ENCODE results near the gene RPRD1B.
A peak's percentile ranks its signal among the peaks of the same experiment; 100 is the strongest.

RPRD1B gene

DNA sequence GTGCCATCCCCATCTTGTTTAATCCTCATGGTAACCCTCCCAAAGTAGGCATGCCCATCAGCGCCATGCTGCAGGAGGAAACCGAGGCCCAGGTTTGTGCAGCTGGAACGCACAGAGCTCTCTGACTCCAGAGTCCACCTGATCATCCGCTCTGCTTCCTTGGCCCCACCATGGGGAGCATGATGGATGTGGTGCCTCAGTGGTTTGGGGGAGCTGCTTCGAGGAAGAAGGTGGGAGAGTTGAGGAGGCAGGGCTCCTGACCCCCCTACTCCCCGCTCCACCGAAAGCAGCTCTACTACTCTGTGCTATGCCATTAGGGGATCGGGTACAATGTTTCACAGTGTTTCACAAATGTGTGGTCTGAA lies 79.4 kb downstream of the RPRD1B start:
- Histone ChIP-seq H3K4me2 (ENCODE audit: insufficient read depth, low read length) (no peak overlapping the region), H3K9me3 (ENCODE audit: insufficient read depth, low read length, severe bottlenecking) (no peaks in the 10 kb centered on the region), H3K36me3 (ENCODE audit: insufficient read depth, low read length) (no peaks in the 10 kb centered on the region), H3K27ac (ENCODE audit: low read length) (no peak overlapping the region), H3K9ac (ENCODE audit: low read depth, low read length) (no peak overlapping the region), H4K20me1 (ENCODE audit: insufficient read depth, low read length) (no peaks in the 10 kb centered on the region), H3K4me1 (ENCODE audit: insufficient read depth, low read length) (no peaks in the 10 kb centered on the region), H2AFZ (ENCODE audit: low read depth, low read length) (no peak overlapping the region), H3K27me3 (ENCODE audit: insufficient read depth, low read length, poor library complexity) (peaks cover 5% of the 10 kb centered on the region), H3K4me3 (ENCODE audit: low read depth in 1 of 2, low read length in 2 of 2) (no peak overlapping the region), H3K79me2 (ENCODE audit: insufficient read depth, low read length) (no peaks in the 10 kb centered on the region)
- DNase-seq: no peak
- ATAC-seq (ENCODE audit: insufficient read depth, low read depth): no peak
- TF ChIP-seq, protein P1, sequence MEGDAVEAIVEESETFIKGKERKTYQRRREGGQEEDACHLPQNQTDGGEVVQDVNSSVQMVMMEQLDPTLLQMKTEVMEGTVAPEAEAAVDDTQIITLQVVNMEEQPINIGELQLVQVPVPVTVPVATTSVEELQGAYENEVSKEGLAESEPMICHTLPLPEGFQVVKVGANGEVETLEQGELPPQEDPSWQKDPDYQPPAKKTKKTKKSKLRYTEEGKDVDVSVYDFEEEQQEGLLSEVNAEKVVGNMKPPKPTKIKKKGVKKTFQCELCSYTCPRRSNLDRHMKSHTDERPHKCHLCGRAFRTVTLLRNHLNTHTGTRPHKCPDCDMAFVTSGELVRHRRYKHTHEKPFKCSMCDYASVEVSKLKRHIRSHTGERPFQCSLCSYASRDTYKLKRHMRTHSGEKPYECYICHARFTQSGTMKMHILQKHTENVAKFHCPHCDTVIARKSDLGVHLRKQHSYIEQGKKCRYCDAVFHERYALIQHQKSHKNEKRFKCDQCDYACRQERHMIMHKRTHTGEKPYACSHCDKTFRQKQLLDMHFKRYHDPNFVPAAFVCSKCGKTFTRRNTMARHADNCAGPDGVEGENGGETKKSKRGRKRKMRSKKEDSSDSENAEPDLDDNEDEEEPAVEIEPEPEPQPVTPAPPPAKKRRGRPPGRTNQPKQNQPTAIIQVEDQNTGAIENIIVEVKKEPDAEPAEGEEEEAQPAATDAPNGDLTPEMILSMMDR (IDR thresholded peaks at IDR 0.05; ENCODE audit: borderline replicate concordance, extremely low read depth, low read length, poor library complexity, severe bottlenecking): no peak
- no peak for TF ChIP-seq EZH2 (IDR thresholded peaks at IDR 0.05; ENCODE audit: borderline replicate concordance, low read depth, low read length, severe bottlenecking)

DNA sequence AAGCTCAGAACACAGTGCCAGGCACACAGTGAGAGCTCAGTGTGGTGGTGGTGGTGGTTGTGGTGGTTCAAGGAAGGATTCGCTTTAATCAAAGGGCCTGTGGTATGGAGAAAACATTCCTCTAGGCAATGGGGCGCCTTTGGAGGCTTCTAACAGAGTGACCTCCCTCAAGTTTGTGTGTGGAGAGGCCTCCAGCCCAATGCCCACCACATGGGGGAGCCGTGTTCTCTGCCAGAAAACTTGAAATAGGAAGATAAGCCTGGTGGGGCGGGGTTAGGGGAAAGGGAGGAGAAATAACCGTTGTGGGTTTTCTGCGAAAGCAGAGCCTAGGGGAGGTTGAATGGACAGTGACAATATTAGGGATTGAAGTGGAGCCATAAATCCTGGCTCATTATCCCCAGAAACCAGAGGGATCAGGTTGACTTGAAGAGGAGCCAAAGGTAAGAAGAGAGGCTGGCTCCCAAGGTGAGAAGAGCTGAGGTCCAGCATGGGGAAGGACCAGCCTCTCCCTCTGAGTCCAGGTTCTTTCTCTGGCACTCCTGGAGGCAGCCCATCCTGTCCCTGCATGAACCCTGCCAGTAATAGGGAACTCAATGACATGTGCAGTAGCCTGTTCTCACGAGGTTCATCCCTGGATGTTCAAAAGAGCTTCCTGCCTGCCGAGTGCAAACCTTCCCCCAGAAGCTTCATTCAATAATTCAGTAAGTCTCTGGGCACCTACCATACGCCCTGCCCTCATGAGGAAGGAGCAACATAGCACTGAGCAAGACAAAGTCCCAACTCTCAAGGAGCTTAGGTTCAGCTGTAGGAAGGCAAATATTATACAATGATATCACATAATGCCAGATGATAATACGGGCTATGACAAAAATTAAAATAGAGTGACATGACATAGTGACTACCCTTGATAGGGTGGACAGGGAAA lies 80.1 kb downstream of the RPRD1B start:
- no peak overlapping the region for H2AFZ ChIP-seq (ENCODE audit: low read depth, low read length)

DNA sequence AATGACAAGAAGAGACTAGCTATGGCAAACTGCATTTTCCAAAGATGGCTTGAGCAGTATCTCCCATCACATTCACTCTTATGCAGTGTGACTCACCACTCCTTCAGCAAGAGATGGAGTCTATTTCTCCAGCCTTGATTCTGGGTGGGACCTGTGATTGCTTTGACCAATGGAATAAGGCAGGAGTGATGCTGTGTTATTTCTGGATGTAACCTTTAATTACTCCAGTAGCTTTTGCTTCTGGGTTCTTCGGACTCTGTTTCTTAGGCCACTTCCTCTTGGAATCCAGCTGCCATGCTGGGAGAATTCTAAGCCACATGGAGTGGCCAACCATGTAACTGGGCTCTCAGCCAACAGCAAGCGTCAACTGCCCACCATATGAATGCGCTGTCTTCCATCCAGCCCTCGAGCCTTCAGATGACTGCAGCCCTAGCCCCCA lies 80.8 kb downstream of the RPRD1B start:
- DNase-seq (no peak), ATAC-seq (ENCODE audit: insufficient read depth, low read depth) (no peak)
- Histone ChIP-seq H3K9me3 (ENCODE audit: insufficient read depth, low read length, severe bottlenecking) (no peaks in the 10 kb centered on the region), H3K4me3 (ENCODE audit: low read depth in 1 of 2, low read length in 2 of 2) (no peak overlapping the region), H4K20me1 (ENCODE audit: insufficient read depth, low read length) (no peaks in the 10 kb centered on the region), H2AFZ (ENCODE audit: low read depth, low read length) (no peak overlapping the region), H3K4me1 (ENCODE audit: insufficient read depth, low read length) (no peaks in the 10 kb centered on the region), H3K4me2 (ENCODE audit: insufficient read depth, low read length) (no peak overlapping the region), H3K9ac (ENCODE audit: low read depth, low read length) (no peak overlapping the region), H3K36me3 (ENCODE audit: insufficient read depth, low read length) (no peaks in the 10 kb centered on the region), H3K27me3 (ENCODE audit: insufficient read depth, low read length, poor library complexity) (peaks cover 5% of the 10 kb centered on the region), H3K79me2 (ENCODE audit: insufficient read depth, low read length) (no peaks in the 10 kb centered on the region), H3K27ac (ENCODE audit: low read length) (no peak overlapping the region)
- TF ChIP-seq, protein P1 (IDR thresholded peaks at IDR 0.05; ENCODE audit: borderline replicate concordance, extremely low read depth, low read length, poor library complexity, severe bottlenecking): no peak
- TF ChIP-seq EZH2 (IDR thresholded peaks at IDR 0.05; ENCODE audit: borderline replicate concordance, low read depth, low read length, severe bottlenecking): no peak

More for the DNA sequence above, 80.1 kb downstream of the RPRD1B start:
- DNase-seq (peak; percentile 19), ATAC-seq (ENCODE audit: insufficient read depth, low read depth) (peak; percentile 37; the same call in 1 of the 3 replicates)
- H3K27me3 ChIP-seq (ENCODE audit: insufficient read depth, low read length, poor library complexity): peaks cover 5% of the 10 kb centered on the region
- H3K4me1 ChIP-seq (ENCODE audit: insufficient read depth, low read length): no peaks in the 10 kb centered on the region
- no peaks in the 10 kb centered on the region for H4K20me1 ChIP-seq (ENCODE audit: insufficient read depth, low read length)
- no peak overlapping the region for H3K4me3 ChIP-seq (ENCODE audit: low read depth in 1 of 2, low read length in 2 of 2)
- H3K36me3 ChIP-seq (ENCODE audit: insufficient read depth, low read length): no peaks in the 10 kb centered on the region
- H3K79me2 ChIP-seq (ENCODE audit: insufficient read depth, low read length): no peaks in the 10 kb centered on the region
- H3K9me3 ChIP-seq (ENCODE audit: insufficient read depth, low read length, severe bottlenecking): no peaks in the 10 kb centered on the region
- H3K4me2 ChIP-seq (ENCODE audit: insufficient read depth, low read length): no peak overlapping the region
- H3K9ac ChIP-seq (ENCODE audit: low read depth, low read length): no peak overlapping the region
- TF ChIP-seq EZH2 (IDR thresholded peaks at IDR 0.05; ENCODE audit: borderline replicate concordance, low read depth, low read length, severe bottlenecking): no peak
- TF ChIP-seq, protein P1 (IDR thresholded peaks at IDR 0.05; ENCODE audit: borderline replicate concordance, extremely low read depth, low read length, poor library complexity, severe bottlenecking): peak; percentile 32
- no peak overlapping the region for H3K27ac ChIP-seq (ENCODE audit: low read length)

All from DND-41 (cell line).